ENCODE measurements around the gene RAB11B. TPM values are rescaled to one million over a fixed set of nuclear protein-coding genes. Genes with fewer than 3 reads are reported as not detected.

RAB11B gene
- total and polyA plus RNA-seq, 9 of the 15 experiments (the other 6 are each of a cell fraction or from before 2014, with no cell fraction given): 0.74 to 71.0 (median 13.8) TPM

GRCh38 chr19:8423817-8424223, 33.7 kb downstream of the RAB11B start (continued):
- no peak for TF ChIP-seq ZNF407 (IDR thresholded peaks at IDR 0.05; ENCODE audit: low read depth)
- TF ChIP-seq RBM34 (IDR thresholded peaks at IDR 0.05; ENCODE audit: borderline replicate concordance, insufficient read depth, low read length): no peak
- TF ChIP-seq ZC3H11A (IDR thresholded peaks at IDR 0.05; ENCODE audit: low read depth, low read length): no peak
- peak; percentile 74 for TF ChIP-seq SMAD4 (CRISPR knock-in tag; conservative IDR thresholded peaks at IDR 0.05)
- TF ChIP-seq NR2C2 (CRISPR knock-in tag; IDR thresholded peaks at IDR 0.05): no peak
- peak; percentile 59; the same call in 1 of the 2 replicates for TF ChIP-seq NR2C2 (tag; IDR thresholded peaks at IDR 0.05)
- no peak for TF ChIP-seq RBFOX2 (IDR thresholded peaks at IDR 0.05; ENCODE audit: low read depth, low read length)
- TF ChIP-seq LEF1 (IDR thresholded peaks at IDR 0.05): no peak
- no peak for TF ChIP-seq ZNF175 (CRISPR knock-in tag; IDR thresholded peaks at IDR 0.05; ENCODE audit: low read depth)
- TF ChIP-seq NR2F6 (CRISPR knock-in tag; IDR thresholded peaks at IDR 0.05): no peak
- no peak for TF ChIP-seq MIER1 (IDR thresholded peaks at IDR 0.05; ENCODE audit: low read depth)
- no peak for TF ChIP-seq ZNF583 (CRISPR knock-in tag; IDR thresholded peaks at IDR 0.05)
- TF ChIP-seq ZNF121 (CRISPR knock-in tag; conservative IDR thresholded peaks at IDR 0.05): no peak
- no peak for TF ChIP-seq HMGXB4 (CRISPR knock-in tag; IDR thresholded peaks at IDR 0.05)
- no peak for TF ChIP-seq XRCC5 (IDR thresholded peaks at IDR 0.05; ENCODE audit: low read depth, low read length)
- no peak for TF ChIP-seq SUPT5H (IDR thresholded peaks at IDR 0.05)
- TF ChIP-seq ZNF592 (IDR thresholded peaks at IDR 0.05): no peak

Data from K562 (cell line).